PC-9 (cell line): ENCODE data around the gene TAPBP. TPM values are rescaled to one million over a fixed set of nuclear protein-coding genes. Genes with fewer than 3 reads are reported as not detected.

Experiments
- BruUV-seq: library from RNA; stranded (reverse); fragments of 400-500 nt; replicated peaks from 2 replicates; lab custom pipeline; 2021; lab: Mats Ljungman, UMichigan
- CTCF ChIA-PET: fragments of 300-600 bp; sonication (Branson Sonifier 250); formaldehyde crosslinking; loops from one replicate; lab custom pipeline; 2022; ENCODE audit warnings: antibody characterized with exemption; lab: Charles Lee
- POLR2A ChIA-PET: fragments of 300-600 bp; sonication (Branson Sonifier 250); formaldehyde crosslinking; loops from one replicate; lab custom pipeline; 2022; ENCODE audit warnings: antibody characterized with exemption; ENCODE audit not compliant: unreplicated experiment; lab: Charles Lee
- DNase-seq, 2 experiments: peaks; one replicate each; pipeline versions ENCODE4 v3.0.0 to v3.0.0-alpha.2; 2015 to 2022; ENCODE audit warnings: mixed read lengths in 1 of 2
- H2AFZ ChIP-seq: fragments of 200-600 bp; sonication (generic); 2 replicates; pipeline ENCODE4 v1.8.1; 2017; ENCODE audit warnings: antibody characterized with exemption
- H3F3A ChIP-seq: fragments of 200-600 bp; sonication (generic); 2 replicates; pipeline ENCODE4 v1.8.1; 2017; ENCODE audit warnings: antibody characterized with exemption, mild to moderate bottlenecking, low read depth; ENCODE audit not compliant: insufficient read depth
- H3K27ac ChIP-seq: fragments of 200-600 bp; sonication (generic); 2 replicates; pipeline ENCODE4 v1.6.1; 2016; ENCODE audit warnings: mixed run types
- H3K27me3 ChIP-seq: fragments of 200-600 bp; sonication (generic); 2 replicates; pipeline ENCODE4 v1.6.1; 2016; ENCODE audit warnings: low read depth, mixed run types; ENCODE audit not compliant: insufficient read depth
- H3K36me3 ChIP-seq: fragments of 200-600 bp; sonication (generic); 2 replicates; pipeline ENCODE4 v1.6.1; 2016; ENCODE audit warnings: low read depth, mixed run types
- H3K4me1 ChIP-seq: fragments of 200-600 bp; sonication (generic); replicated peaks from 2 replicates; pipeline ENCODE4 v1.6.1; 2016; ENCODE audit warnings: mixed run types; ENCODE audit not compliant: insufficient read depth
- H3K4me2 ChIP-seq: fragments of 200-600 bp; sonication (generic); 2 replicates; pipeline ENCODE4 v1.6.1; 2017; ENCODE audit warnings: mixed run types
- H3K4me3 ChIP-seq: fragments of 200-600 bp; sonication (generic); 2 replicates; pipeline ENCODE4 v1.6.1; 2016; ENCODE audit warnings: mixed run types
- H3K79me2 ChIP-seq: fragments of 200-600 bp; sonication (generic); 2 replicates; pipeline ENCODE4 v1.6.1; 2017; ENCODE audit warnings: low read depth, mixed run types
- H3K9me2 ChIP-seq: fragments of 200-600 bp; sonication (generic); 2 replicates; pipeline ENCODE4 v1.8.1; 2017; ENCODE audit warnings: mild to moderate bottlenecking; ENCODE audit not compliant: insufficient read depth
- H3K9me3 ChIP-seq: fragments of 200-600 bp; sonication (generic); 2 replicates; pipeline ENCODE4 v1.8.1; 2016; ENCODE audit warnings: low read depth; ENCODE audit not compliant: insufficient read depth
- H4K20me1 ChIP-seq: fragments of 200-600 bp; sonication (generic); 2 replicates; pipeline ENCODE4 v1.8.1; 2017; ENCODE audit not compliant: insufficient read depth
- CTCF ChIP-seq: fragments of 200-600 bp; sonication (generic); conservative IDR thresholded peaks from 2 replicates; pipeline ENCODE4 v1.6.1; 2017; ENCODE audit warnings: mixed run types, antibody characterized with exemption, mild to moderate bottlenecking, moderate library complexity
- EZH2 ChIP-seq: fragments of 200-600 bp; sonication (generic); IDR thresholded peaks from 2 replicates; pipeline ENCODE4 v1.8.0; 2017; ENCODE audit warnings: antibody characterized with exemption, low read depth
- intact Hi-C: fragments of 100-400 bp; cut with micrococcal nuclease; formaldehyde crosslinking; loops from one replicate; pipeline ENCODE4 v1.10.0; 2022; ENCODE audit not compliant: unreplicated experiment
- total RNA-seq: library from RNA; stranded (reverse); gene quantifications from 2 replicates; pipeline ENCODE4 v1.2.3, GENCODE V29; 2021

The TAPBP gene
- total RNA-seq, 1 experiment from 2014 or later, result 156 TPM

- peak; percentile 78 to 85 for DNase-seq
- H3K4me3 ChIP-seq, result peak within 1 kb of the TSS; percentile 93
- POLR2A ChIA-PET, result interaction anchor here (0.5 to 1.6 kb wide), 9 partner anchors 8 to 317 kb away, joined by 3 to 13 read pairs (median 7); partner anchors contain the start of genes RGL2, RPS18, VPS52 and ZBTB22
- H3K4me1 ChIP-seq, result peaks cover 12% of the 10 kb centered on the region
- H3K9me3 ChIP-seq, result no peaks in the 10 kb centered on the region
- intact Hi-C loops, result loop anchor here (10.0 kb wide), 1 partner anchor 286 kb away; no protein-coding TSS in a partner anchor
- CTCF ChIA-PET, result interaction anchor here (0.7 to 0.9 kb wide), 2 partner anchors 40 to 170 kb away, joined by 4 to 12 read pairs; no protein-coding TSS in a partner anchor
- peak within 1 kb of the TSS; percentile 91 for H3K4me2 ChIP-seq
- TF ChIP-seq EZH2 (no peak), CTCF (no peak)
- peaks cover 27% of the 10 kb centered on the region for H3F3A ChIP-seq
- H3K27ac ChIP-seq, result peak within 1 kb of the TSS; percentile 7; the same call in 1 of the 2 replicates
- no peaks in the 10 kb centered on the region for H3K9me2 ChIP-seq
- H2AFZ ChIP-seq, result peak within 1 kb of the TSS; percentile 81
- no TSS peak for BruUV-seq
- no peaks in the 10 kb centered on the region for H3K27me3 ChIP-seq
- no peaks in the 10 kb centered on the region; the same call in none of the 2 replicates for H4K20me1 ChIP-seq
- H3K36me3 ChIP-seq, result peaks cover 17% of the 10 kb centered on the region
- peaks cover 48% of the 10 kb centered on the region for H3K79me2 ChIP-seq
Measured at GRCh38 chr6:33288921-33289783, 24.7 kb downstream of the TAPBP start, which contains the start of the genes PFDN6 and WDR46. Gene PFDN6, plus strand, starts transcription at chr6:33289601. Its CDS starts 256 bp downstream, at chr6:33289857. Gene WDR46, minus strand, starts transcription at chr6:33289239. Its CDS starts 69 bp downstream, at chr6:33289170.

DNA sequence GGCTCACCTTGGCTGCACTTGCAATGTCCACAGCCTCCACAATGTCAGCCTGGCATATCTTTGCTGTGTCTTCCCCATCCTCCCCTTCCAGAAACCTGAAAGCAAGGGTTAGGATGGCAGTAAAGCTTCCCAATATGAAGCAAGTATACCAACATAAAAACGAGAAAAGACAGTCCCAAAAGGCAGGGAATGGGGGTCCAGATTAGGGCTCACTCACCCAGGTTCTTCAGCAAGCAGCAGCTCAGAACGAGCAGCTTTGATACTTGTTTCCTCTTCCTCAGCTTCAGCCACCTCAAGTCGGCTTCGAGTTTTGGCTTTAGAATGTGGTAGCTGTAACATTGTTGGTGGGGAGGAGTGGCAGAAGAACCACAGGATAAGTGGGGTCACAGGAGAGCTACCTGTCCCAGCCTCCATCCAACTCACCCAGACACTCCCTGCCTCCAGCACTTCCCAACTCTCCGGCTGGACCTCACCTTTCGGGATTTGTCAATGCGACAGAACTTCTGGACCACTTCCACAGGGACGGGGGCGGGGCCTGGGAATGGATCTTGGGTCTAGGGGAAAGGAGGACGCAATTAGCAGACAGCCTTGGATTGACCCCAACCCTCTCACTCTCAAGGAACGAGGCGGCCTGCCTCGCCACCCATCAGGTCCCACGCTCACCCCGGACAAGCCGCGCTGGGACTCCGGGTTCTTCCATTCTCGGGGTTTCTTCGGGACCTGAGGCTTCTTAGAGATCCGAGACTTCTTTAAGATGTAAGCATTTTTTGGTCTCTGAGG, 25.5 kb downstream of the TAPBP start:
- Histone ChIP-seq H2AFZ (peak overlapping the region; percentile 81), H3K4me3 (peak overlapping the region; percentile 93), H3K27ac (no peak overlapping the region), H3K4me2 (peak overlapping the region; percentile 91), H3F3A (peaks cover 24% of the 10 kb centered on the region; the same call in 1 of the 2 replicates), H3K27me3 (no peaks in the 10 kb centered on the region), H3K36me3 (peaks cover 17% of the 10 kb centered on the region), H3K9me3 (no peaks in the 10 kb centered on the region), H3K79me2 (peaks cover 46% of the 10 kb centered on the region), H4K20me1 (no peaks in the 10 kb centered on the region; the same call in 1 of the 2 replicates), H3K4me1 (peaks cover 12% of the 10 kb centered on the region), H3K9me2 (no peaks in the 10 kb centered on the region)
- intact Hi-C loops, result loop anchor here (10.0 kb wide), 1 partner anchor 286 kb away; no protein-coding TSS in a partner anchor
- no peak for TF ChIP-seq EZH2
- TF ChIP-seq CTCF, result no peak
- DNase-seq, result peak in 1 of 2 experiments; percentile 16
- ChIA-PET CTCF (interaction anchor here (0.5 to 0.7 kb wide), 3 partner anchors 24 to 165 kb away, joined by 3 to 4 read pairs (median 4); no protein-coding TSS in a partner anchor), POLR2A (interaction anchor here (0.7 to 1.6 kb wide), 3 partner anchors 10 to 16 kb away, joined by 3 to 13 read pairs (median 7); partner anchors contain the start of genes RPS18 and VPS52)
- TSS peak; percentile 32 for BruUV-seq
